Epithelial cell of proximal tubule (primary cell): Measurements from ENCODE around the gene CHIC2. TPM values are rescaled to one million over a fixed set of nuclear protein-coding genes. Genes with fewer than 3 reads are reported as not detected.

ENCODE experiments used
- DNase-seq: peaks from one replicate; pipeline ENCODE4 v3.0.0-alpha.2; 2011; ENCODE audit warnings: low read depth
- H3K4me3 ChIP-seq: 2 replicates; pipeline ENCODE4 v1.5.1; 2011; ENCODE audit warnings: low read depth, mild to moderate bottlenecking, low read length
- total RNA-seq: library from RNA; depleted of rRNA; stranded (reverse); fragments of >200 nt; gene quantifications from 2 replicates; pipeline ENCODE4 v1.2.3, GENCODE V29; 2015
- TF ChIP-seq, protein P1 (sequence below): conservative IDR thresholded peaks from 2 replicates; pipeline ENCODE4 v1.5.1; 2012; ENCODE audit warnings: low read depth, mild to moderate bottlenecking, low read length

Gene CHIC2
- total RNA-seq, 1 donor from 2014 or later, result 23.5 TPM

DNA sequence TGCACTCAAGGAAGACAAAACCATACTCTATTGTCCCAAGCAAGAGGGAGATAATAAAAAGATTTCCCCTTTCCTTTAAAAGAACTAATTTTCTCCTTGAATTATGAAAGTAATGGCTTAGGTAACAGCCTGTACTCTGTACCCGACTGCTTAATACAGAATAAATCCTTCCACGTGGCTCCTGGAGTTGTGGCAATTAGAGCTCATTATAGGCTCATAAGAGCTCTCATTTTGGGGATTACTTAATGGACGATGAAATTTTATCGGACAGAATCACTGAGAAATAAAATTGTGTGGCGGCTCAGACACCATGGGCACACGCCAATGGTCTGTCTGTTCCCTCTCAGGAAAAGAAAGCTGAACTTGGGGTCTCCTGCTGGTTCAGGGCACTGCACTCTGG is 32.7 kb upstream of the CHIC2 start:
- TF ChIP-seq, protein P1, sequence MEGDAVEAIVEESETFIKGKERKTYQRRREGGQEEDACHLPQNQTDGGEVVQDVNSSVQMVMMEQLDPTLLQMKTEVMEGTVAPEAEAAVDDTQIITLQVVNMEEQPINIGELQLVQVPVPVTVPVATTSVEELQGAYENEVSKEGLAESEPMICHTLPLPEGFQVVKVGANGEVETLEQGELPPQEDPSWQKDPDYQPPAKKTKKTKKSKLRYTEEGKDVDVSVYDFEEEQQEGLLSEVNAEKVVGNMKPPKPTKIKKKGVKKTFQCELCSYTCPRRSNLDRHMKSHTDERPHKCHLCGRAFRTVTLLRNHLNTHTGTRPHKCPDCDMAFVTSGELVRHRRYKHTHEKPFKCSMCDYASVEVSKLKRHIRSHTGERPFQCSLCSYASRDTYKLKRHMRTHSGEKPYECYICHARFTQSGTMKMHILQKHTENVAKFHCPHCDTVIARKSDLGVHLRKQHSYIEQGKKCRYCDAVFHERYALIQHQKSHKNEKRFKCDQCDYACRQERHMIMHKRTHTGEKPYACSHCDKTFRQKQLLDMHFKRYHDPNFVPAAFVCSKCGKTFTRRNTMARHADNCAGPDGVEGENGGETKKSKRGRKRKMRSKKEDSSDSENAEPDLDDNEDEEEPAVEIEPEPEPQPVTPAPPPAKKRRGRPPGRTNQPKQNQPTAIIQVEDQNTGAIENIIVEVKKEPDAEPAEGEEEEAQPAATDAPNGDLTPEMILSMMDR, result no peak
- H3K4me3 ChIP-seq, result no peak overlapping the region
- no peak for DNase-seq

DNA sequence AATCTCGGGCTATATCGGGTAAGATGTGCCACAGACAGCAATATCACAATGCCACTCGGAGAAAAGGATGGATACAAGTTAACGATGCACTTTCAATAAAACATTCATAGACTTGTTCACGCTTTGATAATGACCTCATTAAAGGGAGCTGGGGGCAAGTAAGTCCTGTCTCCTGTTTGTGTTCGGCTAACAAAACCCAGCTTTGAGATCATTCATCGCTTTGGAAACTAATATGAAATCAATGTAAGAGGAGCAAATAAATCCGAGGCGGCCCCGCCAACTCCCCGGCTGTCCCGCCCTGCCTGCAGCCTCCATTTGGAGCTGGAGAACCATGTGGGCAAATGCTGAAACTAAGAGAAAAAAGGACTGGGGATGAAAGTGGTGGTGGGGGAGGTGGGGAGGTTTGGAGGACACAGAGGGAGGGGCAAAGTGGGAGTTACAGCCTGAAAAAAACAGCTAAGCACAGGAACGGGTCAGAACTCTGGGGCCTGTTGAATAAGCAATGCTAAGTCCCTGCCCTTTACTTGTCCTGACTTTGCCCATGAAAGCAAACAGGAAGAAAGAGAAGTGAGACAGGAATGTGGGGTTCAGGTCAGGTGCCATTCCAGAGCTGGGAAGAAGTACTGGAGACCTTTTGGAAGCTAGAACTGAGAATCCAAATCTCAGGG is 32.0 kb upstream of the CHIC2 start:
- H3K4me3 ChIP-seq, result no peak overlapping the region
- TF ChIP-seq, protein P1, result no peak
- DNase-seq, result no peak

DNA sequence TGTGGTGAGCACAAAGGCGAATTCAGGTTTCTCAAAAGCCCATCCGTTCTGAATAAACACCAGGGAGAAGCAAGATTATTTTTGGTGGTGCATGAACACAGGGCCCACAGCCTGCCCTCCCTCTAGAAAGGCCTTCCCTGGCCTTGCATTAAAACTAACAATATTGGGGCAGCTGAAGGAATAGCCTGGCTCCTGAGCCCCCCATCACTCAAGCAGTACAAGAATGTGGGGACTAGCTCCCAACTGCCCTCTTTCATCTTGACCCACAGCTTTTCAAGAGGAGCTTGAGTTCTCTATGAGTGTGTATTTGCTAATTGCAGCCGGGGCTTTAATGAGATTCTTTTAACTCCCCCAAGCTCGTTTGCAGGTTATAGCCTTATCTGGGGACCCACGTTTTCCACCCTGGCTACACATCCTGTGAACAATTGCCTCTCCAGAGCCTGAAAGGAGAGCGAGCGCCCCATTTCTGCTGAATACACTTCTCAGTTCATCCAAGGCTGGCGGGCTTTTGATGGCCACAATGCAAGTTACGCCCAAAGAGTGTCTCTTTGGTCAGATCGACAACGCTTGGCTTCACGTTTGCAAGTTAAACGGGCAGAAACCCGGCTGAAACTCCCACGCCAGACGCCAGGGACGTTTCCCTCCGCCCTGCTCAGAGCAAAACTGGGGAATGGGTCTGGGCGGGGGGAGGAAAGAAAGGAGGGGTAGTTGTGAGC is 30.9 kb upstream of the CHIC2 start:
- TF ChIP-seq, protein P1, result no peak
- DNase-seq, result no peak
- H3K4me3 ChIP-seq, result no peak overlapping the region

DNA sequence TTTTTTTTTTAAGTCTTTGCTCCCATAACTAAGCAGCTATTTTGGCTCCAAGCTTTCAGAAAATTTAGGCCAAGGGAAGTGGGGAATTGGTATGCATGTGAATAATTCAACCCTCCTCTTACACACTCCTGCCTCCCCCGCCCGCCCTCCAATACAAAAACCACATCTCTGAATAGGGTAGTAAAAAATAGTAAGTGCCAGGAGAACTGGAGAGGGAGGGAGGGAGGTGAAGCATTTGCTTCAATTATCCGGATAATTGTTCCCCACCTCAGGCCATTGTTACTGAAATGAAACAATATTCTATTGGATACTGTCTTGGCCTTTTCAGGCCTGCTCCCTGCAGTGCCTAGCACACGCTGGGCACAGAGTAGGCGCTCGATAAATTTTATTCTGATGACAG is 30.0 kb upstream of the CHIC2 start:
- TF ChIP-seq, protein P1, result no peak
- no peak overlapping the region for H3K4me3 ChIP-seq
- no peak for DNase-seq

DNA sequence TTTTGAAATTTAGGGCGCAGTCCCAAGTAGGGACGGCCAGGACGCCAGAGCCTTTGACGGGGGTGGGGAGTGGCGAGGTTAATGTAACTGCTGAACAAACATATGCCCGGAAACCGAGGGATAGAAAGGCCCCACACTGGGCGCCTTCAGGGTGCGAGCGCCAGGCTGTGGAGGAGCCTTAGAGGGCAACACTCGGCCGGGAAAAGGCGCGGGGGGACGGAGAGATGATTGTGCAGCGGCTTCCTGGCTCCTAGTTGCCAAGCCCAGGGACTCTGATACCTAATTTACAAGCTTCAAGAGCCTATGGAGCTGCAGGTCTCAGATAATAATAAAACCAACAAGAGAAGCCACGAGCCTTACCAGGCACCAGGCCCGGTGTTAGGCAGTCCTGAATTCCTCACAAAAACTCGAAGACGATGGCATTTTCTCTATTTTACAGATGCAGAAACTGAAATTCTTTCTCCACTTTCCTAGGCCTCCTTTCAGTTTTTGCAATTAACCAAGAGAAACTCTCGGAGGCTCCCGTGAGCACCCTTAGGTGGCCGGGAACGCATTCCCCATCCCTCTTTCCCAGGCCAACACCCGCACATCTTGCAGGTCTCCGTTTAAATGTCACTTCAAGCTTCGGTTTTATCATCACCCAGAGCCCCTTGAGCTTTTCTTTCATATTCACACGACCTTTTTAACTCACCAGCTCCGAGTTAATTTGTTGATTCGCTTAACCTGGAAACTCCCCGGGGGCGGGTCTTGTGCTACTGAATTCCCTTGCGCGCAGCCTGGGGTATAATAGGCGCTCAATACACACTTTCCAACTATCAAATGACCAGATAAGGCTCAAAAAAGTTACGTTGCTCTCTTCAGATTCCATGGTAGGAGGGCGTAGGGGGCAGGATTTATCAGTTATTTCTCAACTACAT is 29.2 kb upstream of the CHIC2 start:
- TF ChIP-seq, protein P1, result no peak
- DNase-seq, result no peak
- H3K4me3 ChIP-seq, result no peak overlapping the region

DNA sequence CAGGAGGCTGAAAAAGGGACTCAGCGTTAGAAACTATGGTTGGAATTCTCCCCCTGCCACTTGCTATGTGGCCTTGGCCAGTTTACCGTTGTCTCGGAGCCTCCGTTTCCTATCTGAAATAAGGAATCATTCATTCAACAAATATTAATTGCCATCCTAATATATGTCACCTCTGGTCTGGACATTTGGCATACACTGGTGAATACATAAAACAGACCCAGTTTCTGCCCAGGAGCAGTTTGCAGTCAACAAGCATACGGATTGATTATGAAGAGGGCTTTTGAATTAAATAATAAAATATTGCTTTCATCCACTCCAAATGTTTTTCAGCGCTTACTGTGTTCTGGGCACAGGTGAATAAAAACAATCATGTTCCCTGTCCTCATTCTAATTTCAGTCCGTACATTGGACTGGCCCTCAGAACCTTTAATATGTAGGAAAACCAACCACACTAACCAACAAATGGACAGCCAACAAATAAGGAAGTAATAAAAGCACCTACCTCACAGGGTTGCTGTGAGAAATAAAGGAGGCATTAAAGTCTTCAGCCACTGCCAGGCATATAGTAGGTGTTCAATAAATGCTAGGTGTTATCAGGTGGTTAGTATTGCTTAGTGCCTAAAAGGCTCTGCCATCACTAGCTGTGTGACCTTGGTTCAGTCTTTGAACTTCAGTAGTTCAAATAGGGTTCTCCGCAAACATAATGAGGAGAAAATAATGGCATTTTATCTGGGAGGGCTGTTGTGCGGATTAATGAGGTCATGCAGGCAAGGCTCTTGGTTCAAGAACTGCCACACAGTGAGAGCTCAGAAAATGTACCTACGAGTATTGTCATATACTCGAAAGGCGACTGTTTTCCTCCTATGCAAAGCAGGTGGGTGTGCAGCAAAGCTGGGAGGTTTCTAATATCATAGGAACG is 28.3 kb upstream of the CHIC2 start:
- TF ChIP-seq, protein P1, result no peak
- no peak for DNase-seq
- H3K4me3 ChIP-seq, result peak overlapping the region; percentile 69
